Astrocyte (in vitro differentiated cells and primary cell): Measurements from ENCODE around the gene AOC3.

Experiments
- CTCF ChIP-seq: IDR thresholded peaks from 2 replicates; pipeline ENCODE4 v1.5.1; 2011; ENCODE audit warnings: low read depth, mild to moderate bottlenecking, inconsistent platforms, low read length, moderate library complexity; ENCODE audit not compliant: insufficient read depth
- EZH2 ChIP-seq: IDR thresholded peaks from 2 replicates; pipeline ENCODE4 v1.6.1; 2012; ENCODE audit warnings: mild to moderate bottlenecking, low read length, inconsistent platforms; ENCODE audit not compliant: insufficient read depth

- TF ChIP-seq CTCF = no peak
- TF ChIP-seq EZH2 = no peak
These were observed 32.6 kb upstream of the AOC3 start for GRCh38 chr17:42818379-42818778.
